Endodermal cell (in vitro differentiated cells): ENCODE data around the gene PRSS12. TPM values are rescaled to one million over a fixed set of nuclear protein-coding genes. Genes with fewer than 3 reads are reported as not detected.

Experiments used
- DNase-seq: peaks from one replicate; pipeline ENCODE4 v3.0.0-alpha.2; 2017
- H3K27ac ChIP-seq: 2 replicates; pipeline ENCODE4 v1.5.1; 2013; ENCODE audit warnings: mild to moderate bottlenecking, low read depth, low read length, moderate library complexity
- H3K27me3 ChIP-seq: 2 replicates; pipeline ENCODE4 v1.6.1; 2013; ENCODE audit warnings: mild to moderate bottlenecking, low read length, moderate library complexity; ENCODE audit not compliant: insufficient read depth, control insufficient read depth, poor library complexity, severe bottlenecking
- H3K36me3 ChIP-seq: 2 replicates; pipeline ENCODE4 v1.7.0; 2013; ENCODE audit warnings: mild to moderate bottlenecking, low read length, moderate library complexity; ENCODE audit not compliant: control insufficient read depth, insufficient read depth
- H3K4me1 ChIP-seq: one replicate; pipeline ENCODE4 v1.7.0; 2013; ENCODE audit warnings: low read length; ENCODE audit not compliant: control insufficient read depth, insufficient read depth
- H3K4me3 ChIP-seq: 2 replicates; pipeline ENCODE4 v1.5.1; 2013; ENCODE audit warnings: mild to moderate bottlenecking, low read length, moderate library complexity
- H3K9ac ChIP-seq: 2 replicates; pipeline ENCODE4 v1.6.1; 2013; ENCODE audit warnings: mild to moderate bottlenecking, low read length, moderate library complexity; ENCODE audit not compliant: poor library complexity, severe bottlenecking; ENCODE audit errors: extremely low read depth
- H3K9me3 ChIP-seq: 2 replicates; pipeline ENCODE4 v1.6.1; 2013; ENCODE audit warnings: mild to moderate bottlenecking, low read length, moderate library complexity; ENCODE audit not compliant: control insufficient read depth
- H3K27ac Mint-ChIP-seq: 2 replicates; pipeline ENCODE4 v1.8.0; 2020; ENCODE audit warnings: mixed read lengths
- H3K27me3 Mint-ChIP-seq: 2 replicates; pipeline ENCODE4 v1.8.0; 2021; ENCODE audit warnings: mild to moderate bottlenecking, mixed read lengths; ENCODE audit not compliant: insufficient read depth
- H3K36me3 Mint-ChIP-seq: 2 replicates; pipeline ENCODE4 v1.8.0; 2020; ENCODE audit warnings: low read depth, mixed read lengths
- H3K4me1 Mint-ChIP-seq: 2 replicates; pipeline ENCODE4 v1.8.0; 2020; ENCODE audit warnings: mixed read lengths
- H3K4me3 Mint-ChIP-seq: 2 replicates; pipeline ENCODE4 v1.8.0; 2020; ENCODE audit warnings: mild to moderate bottlenecking, moderate library complexity, mixed read lengths
- H3K9me3 Mint-ChIP-seq: 2 replicates; pipeline ENCODE4 v1.8.0; 2020; ENCODE audit warnings: mild to moderate bottlenecking, mixed read lengths
- WGBS, 2 experiments: methylation state at CpG; one replicate each; pipeline versions ENCODE4 v1.1.5 to v1.1.7; 2013; ENCODE audit warnings: missing lambda C conversion rate in 2 of 2, mixed read lengths in 1 of 2; ENCODE audit not compliant: insufficient coverage in 1 of 2, insufficient read length in 1 of 2; 5-methylcytosine and 5-hydroxymethylcytosine counted together
- total RNA-seq, 2 donors: library from RNA; stranded (reverse); fragmentation: NEBNext Ultra II Directional in 1 of 2; extraction: Animal tissue kit (Norgen Biotek cat#: 25700) in 1 of 2; gene quantifications; 2 replicates in 1 of 2; 3 replicates in 1 of 2; pipeline ENCODE4 v1.2.1, GENCODE V29; 2021
- TF ChIP-seq, protein P1 (sequence below): fragments of 200-600 bp; sonication (generic); conservative IDR thresholded peaks from 2 replicates; pipeline ENCODE4 v1.5.0; 2021; ENCODE audit warnings: antibody characterized with exemption, mild to moderate bottlenecking

The PRSS12 gene
- total RNA-seq, 2 donors from 2014 or later, result 4.1 to 5.3 TPM

DNA sequence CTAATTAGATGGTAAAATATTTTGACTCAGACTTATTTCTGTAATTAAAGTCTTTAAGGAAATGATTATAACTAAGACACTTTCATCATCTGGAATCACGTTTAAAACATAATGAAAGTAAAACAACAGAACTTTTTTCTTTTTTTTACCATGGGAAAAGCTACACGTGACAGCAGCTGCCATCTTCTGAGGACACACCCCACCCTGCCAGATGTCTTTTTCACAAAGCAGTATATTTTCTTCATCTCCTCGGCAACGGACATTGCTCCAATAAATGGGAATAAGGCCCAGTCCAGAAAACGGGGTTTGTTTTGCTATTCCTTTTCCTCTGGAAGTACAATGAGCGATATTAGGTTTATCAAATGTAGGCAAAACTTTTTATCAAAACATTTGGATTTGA is 17.5 kb downstream of the PRSS12 start:
- H3K27ac Mint-ChIP-seq, result no peak overlapping the region
- H3K9me3 ChIP-seq, result no peaks in the 10 kb centered on the region
- no peaks in the 10 kb centered on the region for H3K4me1 ChIP-seq
- no peaks in the 10 kb centered on the region for H3K27me3 Mint-ChIP-seq
- no peak overlapping the region for H3K4me3 Mint-ChIP-seq
- H3K4me3 ChIP-seq, result no peak overlapping the region
- H3K9me3 Mint-ChIP-seq, result no peaks in the 10 kb centered on the region
- H3K36me3 Mint-ChIP-seq, result no peaks in the 10 kb centered on the region
- TF ChIP-seq, protein P1, sequence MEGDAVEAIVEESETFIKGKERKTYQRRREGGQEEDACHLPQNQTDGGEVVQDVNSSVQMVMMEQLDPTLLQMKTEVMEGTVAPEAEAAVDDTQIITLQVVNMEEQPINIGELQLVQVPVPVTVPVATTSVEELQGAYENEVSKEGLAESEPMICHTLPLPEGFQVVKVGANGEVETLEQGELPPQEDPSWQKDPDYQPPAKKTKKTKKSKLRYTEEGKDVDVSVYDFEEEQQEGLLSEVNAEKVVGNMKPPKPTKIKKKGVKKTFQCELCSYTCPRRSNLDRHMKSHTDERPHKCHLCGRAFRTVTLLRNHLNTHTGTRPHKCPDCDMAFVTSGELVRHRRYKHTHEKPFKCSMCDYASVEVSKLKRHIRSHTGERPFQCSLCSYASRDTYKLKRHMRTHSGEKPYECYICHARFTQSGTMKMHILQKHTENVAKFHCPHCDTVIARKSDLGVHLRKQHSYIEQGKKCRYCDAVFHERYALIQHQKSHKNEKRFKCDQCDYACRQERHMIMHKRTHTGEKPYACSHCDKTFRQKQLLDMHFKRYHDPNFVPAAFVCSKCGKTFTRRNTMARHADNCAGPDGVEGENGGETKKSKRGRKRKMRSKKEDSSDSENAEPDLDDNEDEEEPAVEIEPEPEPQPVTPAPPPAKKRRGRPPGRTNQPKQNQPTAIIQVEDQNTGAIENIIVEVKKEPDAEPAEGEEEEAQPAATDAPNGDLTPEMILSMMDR, result no peak
- WGBS, 2 experiments, result 81 to 93% methylated on average over 3 to 6 of the region's 6 CpGs
- no peak overlapping the region for H3K27ac ChIP-seq
- H3K27me3 ChIP-seq, result no peaks in the 10 kb centered on the region
- DNase-seq, result no peak
- peaks cover 8% of the 10 kb centered on the region for H3K4me1 Mint-ChIP-seq
- H3K9ac ChIP-seq, result no peak overlapping the region
- H3K36me3 ChIP-seq, result no peaks in the 10 kb centered on the region

DNA sequence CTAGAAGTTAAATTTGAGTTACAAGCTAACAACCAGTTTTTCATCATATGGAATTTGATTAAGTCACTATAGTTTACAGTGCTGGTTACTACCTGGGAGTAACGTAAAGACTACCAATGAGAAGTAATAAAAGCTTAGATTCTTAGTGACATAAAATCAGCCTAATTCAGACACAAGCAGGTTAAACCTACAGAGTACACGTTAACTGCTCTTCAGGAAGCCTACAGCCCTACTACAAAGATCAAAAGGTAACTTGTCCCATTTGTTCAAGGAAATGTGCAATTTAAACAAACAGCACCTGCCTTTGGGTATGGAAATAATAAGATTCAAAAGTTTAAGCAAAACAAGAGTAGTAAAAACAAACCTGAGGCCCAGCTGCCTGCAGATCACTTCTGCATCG is 21.5 kb downstream of the PRSS12 start:
- 94 to 97% methylated on average over 3 of the region's 3 CpGs for WGBS, 2 experiments
- H3K9me3 ChIP-seq, result no peaks in the 10 kb centered on the region
- no peak for DNase-seq
- H3K27ac ChIP-seq, result no peak overlapping the region
- no peaks in the 10 kb centered on the region for H3K9me3 Mint-ChIP-seq
- peaks cover 2% of the 10 kb centered on the region for H3K4me1 Mint-ChIP-seq
- H3K4me1 ChIP-seq, result no peaks in the 10 kb centered on the region
- H3K27ac Mint-ChIP-seq, result no peak overlapping the region
- H3K36me3 ChIP-seq, result no peaks in the 10 kb centered on the region
- no peaks in the 10 kb centered on the region for H3K27me3 Mint-ChIP-seq
- TF ChIP-seq, protein P1, result no peak
- no peak overlapping the region for H3K4me3 Mint-ChIP-seq
- no peaks in the 10 kb centered on the region for H3K36me3 Mint-ChIP-seq
- H3K4me3 ChIP-seq, result no peak overlapping the region
- no peaks in the 10 kb centered on the region for H3K27me3 ChIP-seq
- no peak overlapping the region for H3K9ac ChIP-seq

DNA sequence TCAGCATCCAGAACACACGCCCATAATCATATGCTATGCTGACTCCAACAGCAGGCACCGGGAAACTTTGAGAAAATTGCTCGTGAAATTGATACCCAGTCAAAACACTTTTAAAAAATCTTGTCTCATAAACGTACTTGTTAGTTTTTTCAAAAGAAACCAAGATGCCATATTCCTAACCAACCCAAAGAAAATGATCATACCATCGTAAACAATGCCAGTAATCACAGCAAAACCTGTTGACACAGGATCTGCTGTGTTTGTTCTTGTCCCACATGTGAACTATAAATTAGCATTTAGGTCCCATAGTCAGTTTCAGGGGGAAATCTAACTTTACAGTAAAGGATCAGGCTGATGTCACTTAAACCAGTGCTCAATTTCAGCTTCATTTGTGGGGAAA is 23.0 kb downstream of the PRSS12 start:
- Mint-ChIP-seq H3K9me3 (no peaks in the 10 kb centered on the region), H3K4me3 (no peak overlapping the region), H3K36me3 (no peaks in the 10 kb centered on the region), H3K27ac (no peak overlapping the region), H3K27me3 (no peaks in the 10 kb centered on the region), H3K4me1 (peaks cover 3% of the 10 kb centered on the region)
- Histone ChIP-seq H3K36me3 (no peaks in the 10 kb centered on the region), H3K27me3 (no peaks in the 10 kb centered on the region), H3K27ac (no peak overlapping the region), H3K9ac (no peak overlapping the region), H3K9me3 (no peaks in the 10 kb centered on the region), H3K4me3 (no peak overlapping the region), H3K4me1 (no peaks in the 10 kb centered on the region)
- no peak for DNase-seq
- TF ChIP-seq, protein P1, result no peak
- WGBS, 2 experiments, result 87 to 89% methylated on average over 5 of the region's 5 CpGs
